Kidney epithelial cell (primary cell): ENCODE data around the gene SRPK3. TPM values are rescaled to one million over a fixed set of nuclear protein-coding genes. Genes with fewer than 3 reads are reported as not detected.
A peak's percentile ranks its signal among the peaks of the same experiment; 100 is the strongest.

Experiments used
- DNase-seq: peaks from one replicate; pipeline ENCODE4 v3.0.0-alpha.2; 2010; ENCODE audit warnings: low read depth
- H3K27me3 ChIP-seq: 2 replicates; pipeline ENCODE4 v1.6.0; 2011; ENCODE audit warnings: low read length; ENCODE audit not compliant: control insufficient read depth, insufficient read depth
- H3K36me3 ChIP-seq: 2 replicates; pipeline ENCODE4 v1.5.1; 2011; ENCODE audit warnings: low read length; ENCODE audit not compliant: control insufficient read depth, insufficient read depth
- H3K4me3 ChIP-seq: 2 replicates; pipeline ENCODE4 v1.5.1; 2011; ENCODE audit warnings: low read depth, mild to moderate bottlenecking, control low read depth, low read length
- total RNA-seq: library from RNA; depleted of rRNA; stranded (reverse); fragments of >200 nt; gene quantifications from 2 replicates; pipeline ENCODE4 v1.2.3, GENCODE V29; 2015
- TF ChIP-seq, protein P1 (sequence below): IDR thresholded peaks from 2 replicates; pipeline ENCODE4 v1.5.1; 2011; ENCODE audit warnings: mild to moderate bottlenecking, moderate library complexity, low read length, control low read depth, inconsistent platforms; ENCODE audit not compliant: insufficient read depth, poor library complexity, severe bottlenecking

Gene SRPK3
- total RNA-seq, 1 donor from 2014 or later: 0.08 TPM

DNA sequence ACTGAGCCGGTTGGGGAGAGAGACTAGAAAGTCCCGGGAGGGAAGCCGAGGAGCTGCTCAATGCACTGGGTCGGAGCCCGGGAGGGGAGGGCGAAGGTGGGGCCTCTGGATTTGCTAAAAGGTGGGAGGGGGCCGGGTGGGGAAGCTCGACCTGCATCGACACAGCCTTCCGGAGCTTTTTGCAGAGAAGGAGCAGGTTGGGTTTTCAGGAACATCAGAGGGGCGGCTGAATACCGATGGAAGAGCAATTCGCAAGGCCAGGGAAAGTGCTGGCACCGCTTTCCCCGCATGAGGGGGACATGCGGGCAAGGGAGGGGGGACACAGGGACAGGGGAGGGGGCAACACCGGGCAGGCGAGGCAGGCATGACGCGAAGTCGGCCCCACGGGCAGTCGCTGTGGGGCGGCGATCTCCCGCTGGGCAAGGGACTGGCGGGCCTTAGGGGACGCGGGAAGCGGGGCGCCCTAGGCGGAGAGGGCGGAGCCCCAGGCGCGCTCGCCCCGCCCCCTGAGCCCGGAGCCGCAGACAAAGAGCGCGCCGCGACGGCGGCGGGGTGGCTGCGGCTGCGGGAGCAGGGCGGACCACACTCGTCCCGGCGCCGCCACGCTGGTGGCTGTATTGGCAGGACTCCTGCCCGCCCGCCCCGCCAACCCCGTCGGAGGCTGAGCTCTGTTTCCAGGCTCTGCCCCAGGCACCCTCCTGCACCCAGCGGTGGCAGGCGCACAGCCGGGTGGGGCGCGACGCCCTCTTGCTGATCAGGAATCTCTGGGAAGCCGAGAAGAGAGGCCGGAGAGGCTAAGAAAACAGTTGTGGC is 37.9 kb downstream of the SRPK3 start:
- TF ChIP-seq, protein P1, sequence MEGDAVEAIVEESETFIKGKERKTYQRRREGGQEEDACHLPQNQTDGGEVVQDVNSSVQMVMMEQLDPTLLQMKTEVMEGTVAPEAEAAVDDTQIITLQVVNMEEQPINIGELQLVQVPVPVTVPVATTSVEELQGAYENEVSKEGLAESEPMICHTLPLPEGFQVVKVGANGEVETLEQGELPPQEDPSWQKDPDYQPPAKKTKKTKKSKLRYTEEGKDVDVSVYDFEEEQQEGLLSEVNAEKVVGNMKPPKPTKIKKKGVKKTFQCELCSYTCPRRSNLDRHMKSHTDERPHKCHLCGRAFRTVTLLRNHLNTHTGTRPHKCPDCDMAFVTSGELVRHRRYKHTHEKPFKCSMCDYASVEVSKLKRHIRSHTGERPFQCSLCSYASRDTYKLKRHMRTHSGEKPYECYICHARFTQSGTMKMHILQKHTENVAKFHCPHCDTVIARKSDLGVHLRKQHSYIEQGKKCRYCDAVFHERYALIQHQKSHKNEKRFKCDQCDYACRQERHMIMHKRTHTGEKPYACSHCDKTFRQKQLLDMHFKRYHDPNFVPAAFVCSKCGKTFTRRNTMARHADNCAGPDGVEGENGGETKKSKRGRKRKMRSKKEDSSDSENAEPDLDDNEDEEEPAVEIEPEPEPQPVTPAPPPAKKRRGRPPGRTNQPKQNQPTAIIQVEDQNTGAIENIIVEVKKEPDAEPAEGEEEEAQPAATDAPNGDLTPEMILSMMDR: no peak
- peaks cover 7% of the 10 kb centered on the region for H3K27me3 ChIP-seq
- peak overlapping the region; percentile 23 for H3K4me3 ChIP-seq
- no peaks in the 10 kb centered on the region for H3K36me3 ChIP-seq
- no peak for DNase-seq

DNA sequence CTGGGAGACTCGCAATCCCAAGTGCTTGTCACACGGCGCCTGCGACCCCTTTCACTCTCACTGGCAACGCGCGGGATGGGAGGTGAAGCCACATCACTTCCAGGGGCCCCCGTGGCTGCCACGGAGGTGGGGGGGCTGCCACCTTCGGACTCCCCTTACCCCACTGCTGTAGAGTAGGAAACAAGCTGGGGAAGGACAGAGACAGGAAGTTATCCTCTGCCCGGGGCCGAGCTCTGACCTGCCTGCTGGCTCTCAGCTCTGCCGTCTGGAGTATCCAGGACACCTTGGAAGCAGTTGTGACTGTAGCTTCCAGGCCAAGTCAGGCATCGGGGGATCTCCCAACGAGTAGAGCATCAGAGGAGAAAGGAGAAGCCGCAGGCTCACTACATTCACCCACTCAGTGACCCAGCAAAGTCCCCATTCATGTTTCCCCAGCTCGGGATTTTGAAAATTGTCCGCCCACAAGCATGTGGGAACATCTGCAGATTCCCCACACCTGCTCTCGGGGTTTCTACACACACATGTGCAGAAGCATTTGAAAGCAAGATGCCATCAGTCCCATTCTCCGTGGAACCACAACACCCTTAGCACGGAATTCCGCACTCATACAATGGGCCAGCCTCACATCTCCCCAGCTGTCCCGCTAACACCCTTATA is 38.7 kb downstream of the SRPK3 start:
- no peak for DNase-seq
- no peaks in the 10 kb centered on the region for H3K36me3 ChIP-seq
- peak overlapping the region; percentile 23 for H3K4me3 ChIP-seq
- TF ChIP-seq, protein P1: no peak
- peaks cover 10% of the 10 kb centered on the region for H3K27me3 ChIP-seq

DNA sequence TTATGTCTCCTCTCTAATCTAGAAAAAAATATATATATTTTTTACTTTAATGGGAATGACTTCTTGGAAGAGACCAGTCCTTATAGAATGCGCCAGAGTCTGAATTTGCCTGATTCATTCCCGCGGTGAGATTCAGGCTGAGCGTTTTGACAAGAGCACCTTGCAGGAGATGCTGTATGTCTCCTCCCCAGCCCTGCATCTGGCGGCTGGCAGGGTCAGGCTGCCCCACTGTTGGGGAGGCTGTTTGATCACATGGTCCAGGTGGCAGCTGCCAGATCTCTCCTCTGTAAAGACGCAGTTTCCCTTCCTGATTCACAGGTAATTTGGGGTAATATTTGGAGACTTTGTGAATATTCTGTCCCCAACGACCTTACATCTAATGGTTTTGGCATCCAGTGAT is 39.8 kb downstream of the SRPK3 start:
- DNase-seq: no peak
- Histone ChIP-seq H3K36me3 (no peaks in the 10 kb centered on the region), H3K4me3 (no peak overlapping the region), H3K27me3 (peaks cover 10% of the 10 kb centered on the region)
- TF ChIP-seq, protein P1: no peak

DNA sequence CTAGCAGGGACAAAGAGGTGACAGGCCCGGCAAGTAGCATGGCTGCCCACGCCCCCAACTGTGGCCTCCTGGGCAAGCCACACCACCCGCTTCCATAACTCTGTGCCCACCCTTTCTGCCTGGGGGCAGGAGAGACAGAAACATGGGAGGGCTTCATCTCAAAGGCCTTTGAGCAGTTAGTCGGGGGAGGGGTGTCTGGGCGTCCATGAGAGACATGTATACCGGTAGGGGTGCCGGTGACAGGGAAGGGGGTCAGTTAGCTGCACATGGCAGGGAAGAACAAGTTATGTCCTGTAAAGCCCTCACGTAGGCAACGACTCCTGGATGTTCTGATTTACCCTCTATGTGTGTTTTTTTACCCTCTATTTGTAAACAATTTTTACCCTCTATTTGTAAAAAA is 40.2 kb downstream of the SRPK3 start:
- TF ChIP-seq, protein P1: no peak
- peaks cover 10% of the 10 kb centered on the region for H3K27me3 ChIP-seq
- H3K36me3 ChIP-seq: no peaks in the 10 kb centered on the region
- no peak overlapping the region for H3K4me3 ChIP-seq
- DNase-seq: no peak

DNA sequence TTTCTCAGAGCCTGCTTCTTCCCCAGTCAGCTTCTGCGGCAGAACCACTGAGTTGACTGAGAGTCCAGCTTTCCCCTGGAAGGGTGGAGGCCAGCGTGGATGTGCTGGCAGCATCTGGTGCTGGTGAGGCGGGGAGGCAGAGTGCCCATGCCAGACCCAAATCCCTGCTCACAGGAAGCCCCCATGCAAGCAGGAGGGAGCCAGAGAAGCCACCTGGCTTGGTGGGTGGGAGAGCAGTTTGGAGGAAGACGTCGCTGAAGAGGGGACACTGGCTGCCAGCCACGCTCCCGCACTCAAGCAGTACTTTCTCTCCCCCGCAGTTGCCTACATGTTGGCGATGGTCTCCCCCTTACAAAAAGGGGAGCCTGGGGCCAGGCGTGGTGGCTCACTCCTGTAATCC is 43.5 kb downstream of the SRPK3 start:
- Histone ChIP-seq H3K36me3 (no peaks in the 10 kb centered on the region), H3K27me3 (peaks cover 18% of the 10 kb centered on the region), H3K4me3 (no peak overlapping the region)
- no peak for DNase-seq
- TF ChIP-seq, protein P1: no peak

DNA sequence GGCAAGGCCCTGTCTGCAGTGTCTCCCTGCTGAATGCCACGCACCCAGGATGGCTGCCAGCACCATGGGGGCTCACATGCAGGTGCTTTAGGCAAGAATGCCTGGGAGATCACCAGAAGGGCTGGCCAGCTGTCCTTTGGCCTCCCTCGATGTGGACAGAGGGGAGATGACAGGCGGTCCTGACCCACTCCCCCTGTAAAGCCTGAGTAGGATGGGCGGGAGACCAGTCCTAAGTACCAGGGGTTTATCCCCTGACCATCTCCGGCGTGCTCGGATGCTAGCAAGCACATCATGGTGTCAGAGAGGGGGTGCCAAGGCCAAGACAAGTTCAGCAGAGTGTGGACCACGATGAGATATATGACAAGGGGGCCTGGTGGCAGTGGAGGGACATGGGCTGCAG is 44.2 kb downstream of the SRPK3 start:
- Histone ChIP-seq H3K36me3 (no peaks in the 10 kb centered on the region), H3K4me3 (no peak overlapping the region), H3K27me3 (peaks cover 25% of the 10 kb centered on the region)
- TF ChIP-seq, protein P1: no peak
- no peak for DNase-seq
